GM12878 (cell line): ENCODE measurements around the gene PHACTR1. TPM values are rescaled to one million over a fixed set of nuclear protein-coding genes. Genes with fewer than 3 reads are reported as not detected.
A peak's percentile ranks its signal among the peaks of the same experiment; 100 is the strongest.

Source experiments
- ATAC-seq: fragments of 200-7000 bp; cut with Tn5 transposase; 3 replicates; pipeline ENCODE4 v1.9.1; 2020; ENCODE audit warnings: mild to moderate bottlenecking, moderate library complexity
- BruUV-seq: library from RNA; stranded (reverse); fragments of 400-500 nt; replicated peaks from 2 replicates; lab custom pipeline; 2021; lab: Mats Ljungman, UMichigan
- CTCF ChIA-PET: fragments of 300-600 bp; sonication (Branson Sonifier 250); formaldehyde crosslinking; extraction: SDS; loops from one replicate; lab custom pipeline; 2021; ENCODE audit warnings: inconsistent platforms; lab: Yijun Ruan, JAX
- POLR2A ChIA-PET: fragments of 350-600 bp; formaldehyde crosslinking; extraction: SDS; loops from one replicate; lab custom pipeline; 2021; ENCODE audit warnings: inconsistent platforms; lab: Charles Lee
- RAD21 ChIA-PET: fragments of 300-600 bp; sonication (Branson Sonifier 250); formaldehyde crosslinking; loops from one replicate; lab custom pipeline; 2023; ENCODE audit warnings: antibody characterized with exemption; ENCODE audit not compliant: unreplicated experiment; lab: Charles Lee
- SMC1A ChIA-PET: fragments of 300-600 bp; sonication (Branson Sonifier 250); formaldehyde crosslinking; loops from one replicate; lab custom pipeline; 2023; ENCODE audit not compliant: unreplicated experiment, uncharacterized antibody; lab: Charles Lee
- DNase-seq: peaks from one replicate; pipeline ENCODE4 v3.0.0-alpha.2; 2011; ENCODE audit warnings: low read depth, low spot score
- FAIRE-seq: peaks from 3 replicates; lab custom pipeline; 2011; peaks lifted over from hg19 to GRCh38; lab: Jason Lieb, UNC
- H2AFZ ChIP-seq: 2 replicates; pipeline ENCODE4 v1.6.0; 2011; ENCODE audit warnings: low read depth, low read length, control low read depth; ENCODE audit not compliant: control insufficient read depth
- H3K27ac ChIP-seq: 2 replicates; pipeline ENCODE4 v1.5.1; 2011; ENCODE audit warnings: control low read depth; ENCODE audit not compliant: control insufficient read depth, insufficient read depth
- H3K27me3 ChIP-seq, 2 experiments: replicated peaks in 1 of 2; 2 replicates each; pipeline versions ENCODE4 v1.6.0 to v1.6.1; 2011; ENCODE audit warnings: low read length in 1 of 2; ENCODE audit not compliant: control insufficient read depth in 2 of 2, insufficient read depth in 2 of 2
- H3K36me3 ChIP-seq, 2 experiments: 2 replicates each; pipeline ENCODE4 v1.5.1; 2011; ENCODE audit warnings: low read length in 1 of 2; ENCODE audit not compliant: control insufficient read depth in 2 of 2, insufficient read depth in 2 of 2
- H3K4me1 ChIP-seq: 2 replicates; pipeline ENCODE4 v1.6.1; 2011; ENCODE audit warnings: mild to moderate bottlenecking, low read length, moderate library complexity, mixed read lengths; ENCODE audit not compliant: control insufficient read depth, insufficient read depth
- H3K4me2 ChIP-seq: 2 replicates; pipeline ENCODE4 v1.6.0; 2011; ENCODE audit warnings: control low read depth; ENCODE audit not compliant: control insufficient read depth, insufficient read depth
- H3K4me3 ChIP-seq: fragments of 200-600 bp; sonication (generic); 2 replicates; pipeline ENCODE4 v1.5.1; 2016
- H3K79me2 ChIP-seq: 2 replicates; pipeline ENCODE4 v1.6.0; 2011; ENCODE audit warnings: low read length; ENCODE audit not compliant: control insufficient read depth, insufficient read depth
- H3K9ac ChIP-seq: 2 replicates; pipeline ENCODE4 v1.8.0; 2011; ENCODE audit warnings: low read length, control low read depth, mixed read lengths; ENCODE audit not compliant: control insufficient read depth, insufficient read depth
- H3K9me3 ChIP-seq: replicated peaks from 3 replicates; pipeline ENCODE4 v1.5.1; 2011; ENCODE audit warnings: mild to moderate bottlenecking, low read length; ENCODE audit not compliant: control insufficient read depth, insufficient read depth
- H4K20me1 ChIP-seq: 2 replicates; pipeline ENCODE4 v1.6.0; 2011; ENCODE audit not compliant: control insufficient read depth, insufficient read depth
- IRF5 ChIP-seq: fragments of 450-650 bp; IDR thresholded peaks from 2 replicates; pipeline ENCODE4 v1.6.1; 2017; ENCODE audit warnings: borderline replicate concordance
- MEF2B ChIP-seq: fragments of 450-650 bp; IDR thresholded peaks from 2 replicates; pipeline ENCODE4 v1.6.1; 2018; ENCODE audit warnings: mild to moderate bottlenecking, moderate library complexity; ENCODE audit not compliant: partially characterized antibody, poor library complexity, severe bottlenecking
- MYC ChIP-seq: IDR thresholded peaks from 2 replicates; pipeline ENCODE4 v1.6.1; 2011; ENCODE audit warnings: mild to moderate bottlenecking, low read length, moderate library complexity, inconsistent platforms; ENCODE audit not compliant: insufficient read depth, insufficient replicate concordance, insufficient read length, severe bottlenecking
- PKNOX1 ChIP-seq: fragments of 450-650 bp; IDR thresholded peaks from 2 replicates; pipeline ENCODE4 v1.6.1; 2016; ENCODE audit warnings: mild to moderate bottlenecking
- STAT1 ChIP-seq: fragments of 450-650 bp; conservative IDR thresholded peaks from 2 replicates; pipeline ENCODE4 v1.6.1; 2014; ENCODE audit warnings: antibody characterized with exemption, mild to moderate bottlenecking
- TARDBP ChIP-seq: IDR thresholded peaks from 2 replicates; pipeline ENCODE4 v1.6.1; 2016; ENCODE audit warnings: borderline replicate concordance
- WGBS: methylation state at CpG from one replicate; pipeline ENCODE4 v1.1.6; 2016; ENCODE audit warnings: low lambda C conversion rate; ENCODE audit not compliant: insufficient replicate concordance, insufficient coverage; ENCODE audit errors: missing lambda C conversion rate; 5-methylcytosine and 5-hydroxymethylcytosine counted together
- in situ Hi-C: fragments of 300-500 bp; cut with MboI; formaldehyde crosslinking; loops from 9 replicates; pipeline ENCODE4 v1.14.3; 2018; ENCODE audit warnings: mixed read lengths
- intact Hi-C: fragments of 100-400 bp; cut with micrococcal nuclease; formaldehyde crosslinking; loops from one replicate; pipeline ENCODE4 v1.14.2; 2022; ENCODE audit not compliant: unreplicated experiment
- polyA plus RNA-seq, 11 experiments: library from polyadenylated mRNA; depleted of rRNA in 4 of 11; unstranded in 6 of 11; stranded (reverse) in 5 of 11; fragments of >200 nt; fragmentation: Nextera tagmentation in 4 of 11; fragmentation: Illumina TruSeq in 1 of 11; extraction: Ambion mirVana in 4 of 11; extraction: Trizol in 1 of 11; gene quantifications; 1 replicate in 1 of 11; 2 replicates in 10 of 11; pipeline versions ENCODE4 v1.2.1 to v1.2.3, GENCODE V29; 2011 to 2016; ENCODE audit warnings: inconsistent platforms in 2 of 11, missing spikeins in 2 of 11, low read depth in 1 of 11
- total RNA-seq, 4 experiments: library from RNA; depleted of rRNA in 3 of 4; stranded (reverse); fragments of >200 nt in 3 of 4; fragmentation: Illumina TruSeq in 1 of 4; extraction: Trizol in 1 of 4; gene quantifications; 2 replicates each; pipeline versions ENCODE4 v1.2.1 to v1.2.3, GENCODE V29; 2013 to 2021
- TF ChIP-seq, protein P1 (sequence below): IDR thresholded peaks from 2 replicates; pipeline ENCODE4 v1.6.1; 2012; ENCODE audit warnings: low read length, inconsistent platforms

The PHACTR1 gene
- total and polyA plus RNA-seq, 10 of the 15 experiments (the other 5 are each of a cell fraction or from before 2014, with no cell fraction given), result 34.2 to 94.6 (median 62.3) TPM

GRCh38 chr6:13203145-13203544 lies 486.6 kb downstream of the PHACTR1 start:
- no TSS peak for BruUV-seq
- no peak overlapping the region for H3K4me3 ChIP-seq

GRCh38 chr6:13205106-13205505 lies 488.5 kb downstream of the PHACTR1 start:
- in situ Hi-C loops (no loop called here), intact Hi-C loops (no loop called here)
- Histone ChIP-seq H3K36me3 (no peaks in the 10 kb centered on the region), H3K27me3 (peaks cover 0 to 2% of the 10 kb centered on the region in 2 experiments; a peak in 2 of 4 replicates), H3K27ac (no peak overlapping the region), H2AFZ (no peak overlapping the region), H3K4me2 (no peak overlapping the region), H3K4me3 (no peak overlapping the region), H3K4me1 (no peaks in the 10 kb centered on the region), H4K20me1 (no peaks in the 10 kb centered on the region; the same call in 1 of the 2 replicates), H3K9ac (no peak overlapping the region), H3K79me2 (no peaks in the 10 kb centered on the region), H3K9me3 (no peaks in the 10 kb centered on the region)
- ChIA-PET CTCF (interaction anchor here (1.6 kb wide), 1 partner anchor 10 kb away, joined by 8 read pairs; no protein-coding TSS in a partner anchor), POLR2A (no interaction called here), SMC1A (interaction anchor here (1.2 kb wide), 1 partner anchor 10 kb away, joined by 3 read pairs; no protein-coding TSS in a partner anchor), RAD21 (no interaction called here)
- BruUV-seq, result no TSS peak
- DNase-seq, result no peak
- WGBS, result 65% methylated on average over 6 of the region's 6 CpGs
- no peak for ATAC-seq
- no peak for FAIRE-seq
- TF ChIP-seq, protein P1, sequence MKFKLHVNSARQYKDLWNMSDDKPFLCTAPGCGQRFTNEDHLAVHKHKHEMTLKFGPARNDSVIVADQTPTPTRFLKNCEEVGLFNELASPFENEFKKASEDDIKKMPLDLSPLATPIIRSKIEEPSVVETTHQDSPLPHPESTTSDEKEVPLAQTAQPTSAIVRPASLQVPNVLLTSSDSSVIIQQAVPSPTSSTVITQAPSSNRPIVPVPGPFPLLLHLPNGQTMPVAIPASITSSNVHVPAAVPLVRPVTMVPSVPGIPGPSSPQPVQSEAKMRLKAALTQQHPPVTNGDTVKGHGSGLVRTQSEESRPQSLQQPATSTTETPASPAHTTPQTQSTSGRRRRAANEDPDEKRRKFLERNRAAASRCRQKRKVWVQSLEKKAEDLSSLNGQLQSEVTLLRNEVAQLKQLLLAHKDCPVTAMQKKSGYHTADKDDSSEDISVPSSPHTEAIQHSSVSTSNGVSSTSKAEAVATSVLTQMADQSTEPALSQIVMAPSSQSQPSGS, result no peak
- TF ChIP-seq MEF2B (no peak), MYC (no peak), IRF5 (no peak)

More at GRCh38 chr6:13203145-13203544, 486.6 kb downstream of the PHACTR1 start:
- Histone ChIP-seq H4K20me1 (no peaks in the 10 kb centered on the region; the same call in 1 of the 2 replicates), H2AFZ (no peak overlapping the region), H3K27me3 (peaks cover 0 to 2% of the 10 kb centered on the region in 2 experiments; a peak in 2 of 4 replicates), H3K27ac (no peak overlapping the region), H3K4me2 (no peak overlapping the region), H3K36me3 (no peaks in the 10 kb centered on the region), H3K9me3 (no peaks in the 10 kb centered on the region), H3K9ac (no peak overlapping the region), H3K4me1 (no peaks in the 10 kb centered on the region), H3K79me2 (no peaks in the 10 kb centered on the region)
- WGBS, result 62% methylated on average over 4 of the region's 4 CpGs
- no peak for DNase-seq
- POLR2A ChIA-PET, result interaction anchor here (0.6 kb wide), 1 partner anchor 299 kb away, joined by 9 read pairs; no protein-coding TSS in a partner anchor
- in situ Hi-C loops, result no loop called here
- CTCF ChIA-PET, result interaction anchor here (0.7 kb wide), 1 partner anchor 11 kb away, joined by 3 read pairs; no protein-coding TSS in a partner anchor
- intact Hi-C loops, result no loop called here
- SMC1A ChIA-PET, result interaction anchor here (1.0 to 1.9 kb wide), 5 partner anchors 18 to 128 kb away, joined by 3 to 7 read pairs (median 3); no protein-coding TSS in a partner anchor
- no peak for FAIRE-seq
- RAD21 ChIA-PET, result no interaction called here
- peak; percentile 60 for TF ChIP-seq PKNOX1
- no peak for TF ChIP-seq TARDBP
- TF ChIP-seq STAT1, result no peak
- no peak; the same call in 1 of the 3 replicates for ATAC-seq
